Measurements from ENCODE around the gene GNMT. TPM values are rescaled to one million over a fixed set of nuclear protein-coding genes. Genes with fewer than 3 reads are reported as not detected.

GNMT gene
- total and polyA plus RNA-seq, 2 of the 8 experiments (the other 6 are each of a cell fraction or from before 2014, with no cell fraction given), result 1.8 to 3.4 TPM

- CTCF ChIA-PET (ENCODE audit: partially characterized antibody), result interaction anchor here (0.7 to 2.9 kb wide), 10 partner anchors 9 to 441 kb away, joined by 3 to 9 read pairs (median 3); partner anchors contain the start of gene PPP2R5D
- no peak overlapping the region for H2BK20ac ChIP-seq (ENCODE audit: low read length)
- H4K5ac ChIP-seq (ENCODE audit: insufficient read length, low read depth, low read length), result no peak overlapping the region
- no peak for FAIRE-seq
- peaks cover 4% of the 10 kb centered on the region; the same call in 1 of the 2 replicates for H3K23me2 ChIP-seq (ENCODE audit: low read depth, low read length)
- no peak overlapping the region for H2BK15ac ChIP-seq (ENCODE audit: low read length)
- no peak overlapping the region for H2BK5ac ChIP-seq (ENCODE audit: low read depth, low read length)
- no peak overlapping the region for H3K56ac ChIP-seq (replicated peaks; ENCODE audit: insufficient read length, low read depth, low read length)
- peaks cover 0 to 4% (median 2%) of the 10 kb centered on the region in 4 experiments; a peak in 1 of 7 replicates for H3K4me1 ChIP-seq (replicated peaks in 1 of 4; ENCODE audit: control insufficient read depth in 3 of 4, insufficient read depth in 4 of 4, low read length in 3 of 4)
- H4K20me1 ChIP-seq (replicated peaks in 1 of 2; ENCODE audit: control insufficient read depth in 1 of 2, insufficient read depth in 2 of 2, low read length in 2 of 2), result peaks cover 0 to 1% of the 10 kb centered on the region in 2 experiments
- H3K18ac ChIP-seq (ENCODE audit: extremely low read depth, low read length), result no peak overlapping the region
- no peaks in the 10 kb centered on the region; the same call in none of the 2 replicates for H3K79me1 ChIP-seq (ENCODE audit: low read depth, low read length)
- 94% methylated on average over 3 of the region's 3 CpGs; no CpG with 5 or more reads in 1 of the 2 experiments for WGBS, 2 experiments (ENCODE audit: extremely low coverage in 1 of 2, insufficient coverage in 1 of 2, insufficient read length in 1 of 2, insufficient replicate concordance in 2 of 2, low coverage in 1 of 2, low lambda C conversion rate in 2 of 2, missing lambda C conversion rate in 1 of 2)
- H2BK120ac ChIP-seq (replicated peaks; ENCODE audit: low read depth, low read length), result no peak overlapping the region
- H3K4me2 ChIP-seq (ENCODE audit: insufficient read depth in 1 of 2, low read depth in 2 of 2, low read length in 2 of 2), result no peak overlapping the region
- no peak overlapping the region for H3K14ac ChIP-seq (ENCODE audit: insufficient read length)
- no peaks in the 10 kb centered on the region; a peak in 1 of 8 replicates for H3K36me3 ChIP-seq (ENCODE audit: control insufficient read depth in 2 of 4, insufficient read depth in 4 of 4, low read length in 3 of 4)
- no peak overlapping the region for H3K27ac ChIP-seq (ENCODE audit: low read depth, low read length)
- no peak overlapping the region for H3K23ac ChIP-seq (ENCODE audit: insufficient read length)
- no peak overlapping the region for H3K4ac ChIP-seq (replicated peaks; ENCODE audit: insufficient read length, low read depth, low read length)
- no peak overlapping the region for H3K9ac ChIP-seq (replicated peaks in 1 of 4; ENCODE audit: extremely low read depth in 1 of 4, low read depth in 3 of 4, low read length in 3 of 4)
- no peak overlapping the region for H2BK12ac ChIP-seq (ENCODE audit: low read depth, low read length)
- H4K91ac ChIP-seq (replicated peaks; ENCODE audit: insufficient read length, low read length), result no peak overlapping the region
- DNase-seq (ENCODE audit: low read depth in 1 of 2, low spot score in 2 of 2), result no peak
- H3K27me3 ChIP-seq (replicated peaks in 1 of 4; ENCODE audit: control insufficient read depth in 3 of 4, extremely low read depth in 1 of 4, insufficient read depth in 3 of 4, low read length in 3 of 4), result no peaks in the 10 kb centered on the region
- POLR2A ChIA-PET (ENCODE audit: partially characterized antibody), result interaction anchor here (0.8 to 5.9 kb wide), 6 partner anchors 9 to 70 kb away, joined by 3 to 29 read pairs (median 3); partner anchors contain the start of genes CNPY3, GNMT and PPP2R5D
- H3K4me3 ChIP-seq (ENCODE audit: extremely low read depth in 1 of 4, insufficient read depth in 2 of 4, low read depth in 3 of 4, low read length in 4 of 4), result no peak overlapping the region
- no peak overlapping the region for H2AFZ ChIP-seq (ENCODE audit: low read length)
- H4K8ac ChIP-seq (ENCODE audit: extremely low read depth, insufficient read depth, low read length), result no peak overlapping the region
- H2AK5ac ChIP-seq (ENCODE audit: low read depth, low read length), result no peak overlapping the region
- TF ChIP-seq HDAC2 (IDR thresholded peaks at IDR 0.05; ENCODE audit: borderline replicate concordance in 1 of 2, low read depth in 2 of 2, low read length in 2 of 2), result no peak
- TF ChIP-seq CHD2 (IDR thresholded peaks at IDR 0.05; ENCODE audit: low read length), result no peak
- TF ChIP-seq CBX5 (IDR thresholded peaks at IDR 0.05; ENCODE audit: low read depth, low read length), result no peak
- TF ChIP-seq SP4 (IDR thresholded peaks at IDR 0.05; ENCODE audit: low read length), result no peak
- TF ChIP-seq NANOG (IDR thresholded peaks at IDR 0.05; ENCODE audit: insufficient read depth, low read depth, low read length, poor library complexity, severe bottlenecking), result no peak
- no peak for TF ChIP-seq HDAC6 (IDR thresholded peaks at IDR 0.05; ENCODE audit: low read depth, low read length)
- no peak for TF ChIP-seq CREB1 (IDR thresholded peaks at IDR 0.05)
- no peak for TF ChIP-seq MAX (IDR thresholded peaks at IDR 0.05)
- TF ChIP-seq EZH2 (IDR thresholded peaks at IDR 0.05; ENCODE audit: low read depth, low read length, severe bottlenecking), result no peak
- peaks cover 0 to 3% of the 10 kb centered on the region in 2 experiments; a peak in 1 of 4 replicates for H3K79me2 ChIP-seq (ENCODE audit: control insufficient read depth in 1 of 2, insufficient read depth in 2 of 2, low read length in 2 of 2)
- H3K9me3 ChIP-seq (ENCODE audit: insufficient read depth in 2 of 2, low read depth in 1 of 2, low read length in 1 of 2), result no peaks in the 10 kb centered on the region
These were observed 13.4 kb downstream of the GNMT start for GRCh38 chr6:42973926-42974325.

Data from H1 (cell line).